Activated CD8-positive, alpha-beta T cell treated with anti-CD3 and anti-CD28 coated beads for 36 hours (primary cell): ENCODE data around the gene AK2. TPM values are rescaled to one million over a fixed set of nuclear protein-coding genes. Genes with fewer than 3 reads are reported as not detected.
A peak's percentile ranks its signal among the peaks of the same experiment; 100 is the strongest.

Experiments used
- ATAC-seq: fragments of 200-7000 bp; cut with Tn5 transposase; one replicate; pipeline ENCODE4 v1.10.0; 2021; ENCODE audit warnings: mild to moderate bottlenecking, moderate library complexity
- CTCF ChIA-PET: fragments of 350-600 bp; sonication (Branson Sonifier 250); formaldehyde crosslinking; loops from one replicate; lab custom pipeline; 2021; ENCODE audit warnings: antibody characterized with exemption; lab: Charles Lee
- POLR2A ChIA-PET: fragments of 350-600 bp; sonication (Branson Sonifier 250); formaldehyde crosslinking; loops from one replicate; lab custom pipeline; 2021; ENCODE audit warnings: antibody characterized with exemption; lab: Charles Lee
- DNase-seq: peaks from one replicate; pipeline ENCODE4 v3.0.0-alpha.2; 2020
- H3K27ac Mint-ChIP-seq: one replicate; pipeline ENCODE4 v1.8.0; 2021; ENCODE audit warnings: mild to moderate bottlenecking, mixed read lengths
- H3K27me3 Mint-ChIP-seq: one replicate; pipeline ENCODE4 v1.8.0; 2021; ENCODE audit warnings: mixed read lengths
- H3K36me3 Mint-ChIP-seq: one replicate; pipeline ENCODE4 v1.8.0; 2021; ENCODE audit warnings: low read depth, mixed read lengths
- H3K4me1 Mint-ChIP-seq: one replicate; pipeline ENCODE4 v1.8.0; 2021; ENCODE audit warnings: low read depth, mixed read lengths
- H3K4me3 Mint-ChIP-seq: one replicate; pipeline ENCODE4 v1.8.0; 2021; ENCODE audit warnings: mild to moderate bottlenecking, moderate library complexity, mixed read lengths
- H3K9me3 Mint-ChIP-seq: one replicate; pipeline ENCODE4 v1.8.0; 2021; ENCODE audit warnings: mixed read lengths
- intact Hi-C: fragments of 100-400 bp; cut with micrococcal nuclease; formaldehyde crosslinking; loops from one replicate; pipeline ENCODE4 v1.10.0; 2022
- total RNA-seq, 2 experiments: library from RNA; stranded (reverse); gene quantifications; one replicate each; pipeline ENCODE4 v1.2.3, GENCODE V29; 2021
- TF ChIP-seq, protein P1 (sequence below): fragments of 200-600 bp; IDR thresholded peaks from one replicate; pipeline ENCODE4 v1.8.0; 2022; ENCODE audit warnings: antibody characterized with exemption, mild to moderate bottlenecking

The AK2 gene
- total RNA-seq, 2 experiments from 2014 or later: 404 TPM

DNA sequence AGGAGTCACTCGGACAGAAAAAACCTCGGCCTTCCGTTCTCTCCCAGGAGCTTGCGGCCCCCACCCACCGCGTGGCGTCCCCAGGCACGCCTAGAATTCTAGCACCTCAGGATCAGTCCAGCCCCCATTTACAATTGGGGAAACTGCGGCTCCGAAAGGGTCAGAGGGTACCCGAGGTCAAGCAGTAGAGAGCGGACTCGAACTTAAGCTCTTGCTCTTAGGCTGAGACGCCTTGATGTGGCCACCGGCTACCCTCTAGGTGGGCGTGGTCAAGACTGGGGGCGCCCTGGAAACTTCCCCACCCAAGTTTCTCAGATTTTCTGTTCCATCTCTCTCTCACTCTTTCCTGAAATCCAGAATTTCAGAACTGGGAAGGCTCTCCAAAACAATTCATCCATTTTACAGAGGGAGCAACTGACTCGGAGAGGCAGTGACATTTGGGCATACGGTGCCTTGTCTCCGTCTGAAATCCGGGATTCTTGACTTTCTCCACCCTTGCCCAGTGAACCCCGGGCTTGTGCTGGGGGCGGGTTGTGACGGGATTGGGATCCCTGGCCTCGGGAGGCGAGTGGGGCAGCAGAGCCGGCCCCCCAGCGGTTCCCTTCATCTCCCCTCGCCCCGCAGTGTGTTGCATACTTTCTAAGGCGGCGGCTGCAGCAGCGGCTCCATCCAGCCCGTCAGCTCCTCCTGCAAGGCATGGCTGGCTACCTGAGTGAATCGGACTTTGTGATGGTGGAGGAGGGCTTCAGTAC is 45.0 kb upstream of the AK2 start:
- Mint-ChIP-seq H3K27ac (no peak overlapping the region), H3K4me3 (peak overlapping the region; percentile 74), H3K36me3 (no peaks in the 10 kb centered on the region), H3K27me3 (no peaks in the 10 kb centered on the region), H3K4me1 (peaks cover 18% of the 10 kb centered on the region), H3K9me3 (no peaks in the 10 kb centered on the region)
- TF ChIP-seq, protein P1, sequence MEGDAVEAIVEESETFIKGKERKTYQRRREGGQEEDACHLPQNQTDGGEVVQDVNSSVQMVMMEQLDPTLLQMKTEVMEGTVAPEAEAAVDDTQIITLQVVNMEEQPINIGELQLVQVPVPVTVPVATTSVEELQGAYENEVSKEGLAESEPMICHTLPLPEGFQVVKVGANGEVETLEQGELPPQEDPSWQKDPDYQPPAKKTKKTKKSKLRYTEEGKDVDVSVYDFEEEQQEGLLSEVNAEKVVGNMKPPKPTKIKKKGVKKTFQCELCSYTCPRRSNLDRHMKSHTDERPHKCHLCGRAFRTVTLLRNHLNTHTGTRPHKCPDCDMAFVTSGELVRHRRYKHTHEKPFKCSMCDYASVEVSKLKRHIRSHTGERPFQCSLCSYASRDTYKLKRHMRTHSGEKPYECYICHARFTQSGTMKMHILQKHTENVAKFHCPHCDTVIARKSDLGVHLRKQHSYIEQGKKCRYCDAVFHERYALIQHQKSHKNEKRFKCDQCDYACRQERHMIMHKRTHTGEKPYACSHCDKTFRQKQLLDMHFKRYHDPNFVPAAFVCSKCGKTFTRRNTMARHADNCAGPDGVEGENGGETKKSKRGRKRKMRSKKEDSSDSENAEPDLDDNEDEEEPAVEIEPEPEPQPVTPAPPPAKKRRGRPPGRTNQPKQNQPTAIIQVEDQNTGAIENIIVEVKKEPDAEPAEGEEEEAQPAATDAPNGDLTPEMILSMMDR: no peak
- ChIA-PET POLR2A (interaction anchor here (0.6 kb wide), 1 partner anchor 132 kb away, joined by 4 read pairs; no protein-coding TSS in a partner anchor), CTCF (interaction anchor here (1.4 to 6.9 kb wide), 3 partner anchors 13 to 206 kb away, joined by 5 to 59 read pairs (median 9); no protein-coding TSS in a partner anchor)
- no peak for DNase-seq
- ATAC-seq: no peak
- intact Hi-C loops: loop anchor here (10.0 kb wide), 1 partner anchor 147 kb away; no protein-coding TSS in a partner anchor

DNA sequence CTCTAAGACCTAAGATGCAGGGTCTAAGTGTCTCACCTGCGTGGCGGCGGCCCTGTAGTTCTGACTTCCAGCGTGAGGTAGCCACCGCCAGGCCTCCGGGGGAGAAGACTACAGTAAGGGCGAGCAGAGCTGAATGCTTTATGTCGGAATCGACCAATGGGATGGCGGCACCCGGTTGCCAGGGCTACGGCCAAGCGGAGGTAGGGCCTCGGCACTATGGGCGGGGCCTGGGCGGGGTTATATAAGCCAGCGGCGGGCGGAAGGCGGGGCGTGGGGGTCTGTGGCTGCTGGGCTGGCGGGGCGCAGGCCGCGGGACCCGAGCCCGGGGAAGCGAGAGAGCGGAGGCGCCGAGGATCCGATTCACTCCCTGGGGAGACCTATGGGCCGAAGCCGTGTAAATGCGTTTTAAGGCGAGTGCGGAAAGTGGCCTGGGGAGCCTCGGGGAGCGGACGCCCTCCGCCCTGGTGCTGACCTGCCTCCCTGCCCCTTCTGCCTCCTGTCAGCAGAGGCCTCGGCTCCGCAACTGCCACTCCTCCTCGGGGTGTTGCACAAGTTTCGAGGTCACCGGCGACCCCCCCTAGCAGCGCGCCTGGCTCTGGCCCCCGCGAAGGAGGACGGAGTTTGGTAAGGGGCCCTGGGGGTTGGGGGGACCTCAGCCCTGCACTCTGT is 44.3 kb upstream of the AK2 start, which contains the start of gene AZIN2:
Gene AZIN2 (plus strand): TSS at position 269 of the 669 bp plus-strand sequence. CDS start 1,097 bp downstream, outside the sequence.
- POLR2A ChIA-PET: interaction anchor here (0.8 to 1.7 kb wide), 3 partner anchors 15 to 117 kb away, joined by 3 to 4 read pairs (median 3); no protein-coding TSS in a partner anchor
- Mint-ChIP-seq H3K4me3 (peak within 1 kb of the TSS; percentile 74), H3K4me1 (peaks cover 16% of the 10 kb centered on the region), H3K27ac (no peak within 1 kb of the TSS), H3K36me3 (no peaks in the 10 kb centered on the region), H3K9me3 (no peaks in the 10 kb centered on the region), H3K27me3 (no peaks in the 10 kb centered on the region)
- DNase-seq (peak; percentile 99), ATAC-seq (peak; percentile 99)
- TF ChIP-seq, protein P1: no peak
- CTCF ChIA-PET: interaction anchor here (0.8 to 6.9 kb wide), 9 partner anchors 14 to 369 kb away, joined by 3 to 59 read pairs (median 6); no protein-coding TSS in a partner anchor
- intact Hi-C loops: loop anchor here (10.0 kb wide), 1 partner anchor 146 kb away; no protein-coding TSS in a partner anchor

DNA sequence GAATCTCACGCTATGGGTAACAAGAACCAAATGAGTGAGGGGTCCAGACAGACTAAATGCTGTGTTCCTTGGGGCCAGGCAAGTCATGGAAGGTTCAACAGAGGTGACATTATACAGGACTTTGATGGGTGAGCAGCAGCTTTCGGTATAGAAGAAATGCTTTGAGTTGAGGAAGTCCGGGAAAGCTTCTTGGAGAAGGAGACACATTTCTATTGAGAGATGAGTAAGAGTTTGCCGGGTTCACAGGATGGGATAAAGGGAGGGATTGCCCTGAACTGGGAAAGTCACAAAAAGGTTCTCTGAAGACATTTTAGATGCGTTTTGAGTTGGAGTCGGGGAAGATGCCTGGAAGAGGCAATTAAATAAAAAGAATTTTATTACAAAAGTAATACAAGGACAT is 43.7 kb upstream of the AK2 start:
- CTCF ChIA-PET: interaction anchor here (0.8 to 2.0 kb wide), 8 partner anchors 14 to 368 kb away, joined by 3 to 9 read pairs (median 5); no protein-coding TSS in a partner anchor
- no peaks in the 10 kb centered on the region for H3K36me3 Mint-ChIP-seq
- H3K9me3 Mint-ChIP-seq: no peaks in the 10 kb centered on the region
- no peaks in the 10 kb centered on the region for H3K27me3 Mint-ChIP-seq
- POLR2A ChIA-PET: interaction anchor here (0.8 to 1.7 kb wide), 3 partner anchors 16 to 117 kb away, joined by 3 to 4 read pairs (median 3); no protein-coding TSS in a partner anchor
- no peak for DNase-seq
- no peak for ATAC-seq
- TF ChIP-seq, protein P1: no peak
- peaks cover 16% of the 10 kb centered on the region for H3K4me1 Mint-ChIP-seq
- intact Hi-C loops: loop anchor here (10.0 kb wide), 1 partner anchor 146 kb away; no protein-coding TSS in a partner anchor
- no peak overlapping the region for H3K27ac Mint-ChIP-seq
- H3K4me3 Mint-ChIP-seq: peak overlapping the region; percentile 74

- POLR2A ChIA-PET: interaction anchor here (0.8 to 1.5 kb wide), 2 partner anchors 10 to 64 kb away, joined by 4 read pairs; no protein-coding TSS in a partner anchor
- intact Hi-C loops: no loop called here
- H3K27ac Mint-ChIP-seq: no peak overlapping the region
- no peaks in the 10 kb centered on the region for H3K36me3 Mint-ChIP-seq
- DNase-seq (no peak), ATAC-seq (no peak)
- CTCF ChIA-PET: interaction anchor here (0.7 to 2.1 kb wide), 3 partner anchors 18 to 179 kb away, joined by 3 to 6 read pairs (median 4); no protein-coding TSS in a partner anchor
- H3K9me3 Mint-ChIP-seq: no peaks in the 10 kb centered on the region
- no peak overlapping the region for H3K4me3 Mint-ChIP-seq
- no peaks in the 10 kb centered on the region for H3K27me3 Mint-ChIP-seq
- TF ChIP-seq, protein P1: no peak
- H3K4me1 Mint-ChIP-seq: peaks cover 16% of the 10 kb centered on the region
Observed at GRCh38 chr1:33078030-33078591, 41.4 kb upstream of the AK2 start.
